ENCODE measurements around the gene PHC2.

Gene PHC2

DNA sequence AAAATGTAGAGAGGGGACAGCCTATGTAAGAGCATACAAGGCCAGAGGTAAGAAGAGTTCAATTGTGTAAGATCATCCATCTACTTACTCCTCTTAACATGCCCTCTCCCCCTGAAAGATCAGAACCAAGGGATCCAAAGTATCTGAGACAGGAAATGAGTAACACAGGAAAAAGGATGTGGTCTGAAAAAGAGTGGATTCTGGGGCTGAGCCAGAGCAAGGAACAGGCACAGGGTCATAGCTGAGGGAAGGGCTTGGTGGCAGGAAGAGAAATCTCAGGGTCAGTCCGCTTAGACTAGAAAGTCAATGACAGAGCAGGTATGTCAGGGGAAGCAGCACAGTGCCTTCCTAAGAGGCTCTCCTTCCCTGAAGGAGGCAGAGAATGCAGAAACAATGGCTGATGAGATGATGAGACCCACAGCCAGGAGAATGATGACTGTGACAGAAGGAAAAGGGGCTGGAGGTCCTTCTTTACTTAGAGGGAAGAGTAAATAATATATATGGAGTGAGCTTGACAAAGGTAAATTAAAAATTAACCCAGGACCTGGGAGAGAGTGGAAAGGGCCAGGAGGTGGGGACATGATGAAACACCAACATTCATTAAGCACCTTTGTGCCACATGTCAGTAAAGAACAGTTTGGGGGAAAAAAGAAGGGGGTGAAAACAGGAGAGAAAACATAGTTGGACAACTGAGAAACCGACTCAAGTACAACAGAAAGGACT, 83.8 kb downstream of the PHC2 start:
- no peak for DNase-seq

DNA sequence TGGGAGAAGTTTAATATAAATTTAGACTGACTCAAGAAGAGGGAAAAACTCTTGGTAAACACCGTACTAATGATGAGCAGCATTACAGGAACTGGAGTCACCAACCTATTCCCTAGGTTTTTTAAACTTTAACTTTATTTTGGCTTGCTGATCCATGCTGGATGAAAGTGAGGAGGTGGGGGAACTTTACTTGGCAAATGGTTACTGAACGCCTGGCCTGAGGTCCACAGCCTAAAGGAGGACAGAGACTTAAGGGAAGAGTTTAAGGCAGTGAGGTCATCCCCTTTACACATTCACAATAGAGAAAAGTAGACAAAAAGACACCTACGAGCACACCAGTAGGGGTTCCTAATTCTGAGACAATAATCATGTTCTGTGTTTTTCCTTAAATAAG, 84.4 kb downstream of the PHC2 start:
- DNase-seq: no peak

GRCh38 chr1:33344896-33345560, 85.9 kb downstream of the PHC2 start:
- DNase-seq: no peak

GRCh38 chr1:33343539-33343938, 87.4 kb downstream of the PHC2 start:
- no peak for DNase-seq

GRCh38 chr1:33342041-33342723, 88.7 kb downstream of the PHC2 start:
- DNase-seq: peak; percentile 82

DNA sequence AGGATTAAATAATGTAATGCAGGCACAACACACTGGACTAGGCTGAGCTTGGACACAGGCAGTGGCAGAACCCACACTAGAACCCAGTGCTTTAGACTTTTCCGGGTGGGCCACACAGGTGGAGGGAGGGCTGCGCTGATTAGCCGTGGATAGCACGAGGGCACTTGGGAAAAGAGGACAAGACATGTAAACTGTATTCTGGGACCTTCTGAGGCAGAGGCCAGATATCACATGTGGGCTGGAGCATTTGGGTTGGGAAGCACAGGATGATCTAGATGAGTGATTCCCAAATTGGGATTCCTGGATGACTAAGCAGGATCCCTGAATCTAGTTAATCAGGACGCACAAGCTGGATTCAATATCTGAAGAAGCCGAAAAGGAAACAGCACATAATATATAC, 89.7 kb downstream of the PHC2 start:
- DNase-seq: no peak

DNA sequence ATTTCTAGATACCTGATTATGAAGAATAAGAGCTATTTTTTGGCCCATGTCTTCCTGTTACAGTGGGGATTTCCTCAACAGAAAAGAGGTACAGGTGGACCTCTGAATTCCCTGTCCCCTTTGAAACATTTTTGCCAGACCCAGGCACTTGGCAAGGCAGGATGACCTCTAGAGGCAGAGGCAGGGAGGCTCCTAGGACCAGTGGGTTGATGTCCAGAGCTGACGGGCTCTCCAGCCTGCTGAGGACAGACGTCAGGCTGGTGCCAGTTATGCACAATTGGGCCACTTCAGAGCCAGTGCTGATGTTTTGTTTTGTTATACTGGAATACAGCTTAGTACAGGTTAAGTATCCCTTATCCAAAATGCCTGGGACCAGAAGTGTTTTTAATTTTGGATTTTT, 91.5 kb downstream of the PHC2 start:
- no peak for DNase-seq

- peak; percentile 13 for DNase-seq
These were observed 92.3 kb downstream of the PHC2 start for GRCh38 chr1:33338440-33339211.

DNA sequence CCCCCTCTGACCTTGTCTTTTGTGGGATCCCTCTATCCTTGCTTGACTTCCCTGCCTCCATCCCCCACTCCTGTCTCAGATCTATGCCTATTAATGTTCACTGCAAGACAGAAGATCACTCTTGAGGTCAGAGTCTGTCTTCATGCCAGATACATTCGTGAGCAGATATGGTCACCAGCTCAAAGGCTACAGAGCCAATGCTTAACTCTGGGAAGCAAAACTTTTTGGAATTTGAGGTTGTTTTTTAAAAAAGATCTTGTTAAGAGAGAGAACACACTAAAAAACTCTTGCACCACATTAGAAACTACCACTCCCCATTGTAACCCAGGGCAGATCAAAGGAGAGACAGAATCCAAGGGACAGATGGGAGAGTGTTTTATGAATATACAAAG, 92.9 kb downstream of the PHC2 start:
- no peak for DNase-seq

GRCh38 chr1:33337441-33337840, 93.5 kb downstream of the PHC2 start:
- no peak for DNase-seq

- DNase-seq: peak; percentile 52
These were observed 94.3 kb downstream of the PHC2 start for GRCh38 chr1:33336580-33336979.

- DNase-seq: no peak
These were observed 95.9 kb downstream of the PHC2 start for GRCh38 chr1:33335020-33335419.

GRCh38 chr1:33334081-33334552, 96.8 kb downstream of the PHC2 start:
- no peak for DNase-seq

GRCh38 chr1:33332881-33333280, 98.0 kb downstream of the PHC2 start:
- DNase-seq: no peak

DNA sequence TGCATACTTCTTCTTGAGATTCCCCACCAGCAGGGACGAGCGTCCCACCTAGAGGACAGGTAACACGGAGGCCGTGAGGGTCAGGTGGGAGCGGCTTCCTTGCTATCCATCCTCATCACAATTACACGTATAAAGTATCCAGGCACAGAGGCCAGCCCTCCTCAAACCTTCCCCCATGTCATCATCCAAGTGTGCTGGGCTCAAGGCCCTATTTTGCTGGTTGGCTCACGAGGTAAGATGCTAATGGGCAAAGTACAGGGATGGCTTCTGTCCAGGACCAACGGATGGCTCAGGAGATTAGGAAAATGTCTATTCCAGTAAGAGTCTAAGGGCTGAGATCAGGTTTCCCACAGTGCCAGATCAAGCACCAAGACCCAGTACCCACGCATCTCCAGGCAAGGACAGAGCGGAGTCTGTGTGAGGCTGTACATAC, 98.5 kb downstream of the PHC2 start:
- no peak for DNase-seq

- no peak for DNase-seq
These were observed 99.2 kb downstream of the PHC2 start for GRCh38 chr1:33331444-33332356.

DNA sequence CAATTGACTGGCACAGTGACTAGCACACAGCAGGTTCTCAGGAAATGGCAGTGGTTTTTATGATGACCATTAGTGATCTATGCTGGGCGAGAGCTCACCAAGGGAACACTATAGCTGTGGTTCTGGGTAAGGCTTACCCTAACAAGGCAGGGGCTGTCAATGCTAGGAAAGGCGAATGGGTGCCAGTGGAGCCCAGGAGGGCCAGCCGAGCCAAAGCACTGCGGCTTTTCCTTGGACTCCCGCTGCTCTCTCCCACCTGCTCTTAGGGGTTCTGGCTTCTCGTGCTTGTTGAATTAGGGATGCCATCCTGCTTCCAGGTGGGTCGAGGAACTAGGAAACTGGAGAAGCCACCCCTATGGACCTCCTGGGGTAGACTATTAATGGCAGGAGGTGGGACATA, 100.0 kb downstream of the PHC2 start:
- DNase-seq: no peak

GRCh38 chr1:33330361-33330890, 100.5 kb downstream of the PHC2 start:
- DNase-seq: no peak

DNA sequence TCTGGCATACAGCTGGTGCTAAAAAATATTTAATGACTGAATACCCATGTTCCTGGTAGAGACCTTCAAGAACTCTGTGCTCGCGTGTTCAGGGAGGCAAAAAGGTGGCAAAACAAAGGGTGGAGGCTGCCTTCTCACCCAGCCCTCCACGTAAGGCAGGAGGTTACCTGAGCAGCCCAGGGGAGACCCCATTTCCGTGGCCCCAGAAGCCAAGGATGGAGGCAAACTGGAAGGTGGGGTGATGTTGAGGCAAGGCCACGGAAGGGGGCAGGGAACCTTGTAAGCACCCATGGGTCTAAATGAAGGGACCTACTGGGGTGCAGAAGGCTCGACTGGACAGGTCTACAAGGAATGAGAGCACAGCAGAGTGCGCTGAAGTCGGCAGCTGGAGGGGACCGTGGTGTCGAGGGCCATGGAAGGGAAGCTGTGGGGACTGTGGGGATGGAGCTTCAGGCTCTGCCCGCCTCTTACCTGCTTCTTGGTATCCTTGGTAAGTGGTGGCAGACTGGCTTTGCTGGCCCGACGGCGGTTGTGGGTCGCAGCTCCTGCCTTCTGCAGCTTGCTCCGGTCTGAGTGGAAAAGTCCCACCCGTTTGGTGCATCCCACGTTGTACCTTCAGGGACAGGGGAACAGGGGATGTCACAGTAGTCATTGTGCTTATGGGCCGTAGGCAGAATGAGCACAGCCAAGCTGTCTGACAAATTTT, 101.1 kb downstream of the PHC2 start:
- no peak for DNase-seq

GRCh38 chr1:33328817-33329216, 102.1 kb downstream of the PHC2 start:
- DNase-seq: no peak
